Stomach smooth muscle (tissue), 2 donors: ENCODE data around the gene AP1M1.
"Not testable (repeated sequence)": the region's sequence is repeated elsewhere in the genome, so short reads cannot be mapped to it uniquely, and the experiment has no call there.

Source experiments
- H3K27ac ChIP-seq: one replicate; pipeline ENCODE4 v1.7.0; 2013; ENCODE audit warnings: mild to moderate bottlenecking, low read length, inconsistent platforms
- H3K27me3 ChIP-seq, 2 donors: one replicate each; pipeline ENCODE4 v1.7.0; 2013; ENCODE audit warnings: low read length in 2 of 2; ENCODE audit not compliant: insufficient read depth in 2 of 2, control insufficient read depth in 1 of 2
- H3K36me3 ChIP-seq, 2 donors: one replicate each; pipeline ENCODE4 v1.7.0; 2013; ENCODE audit warnings: low read length in 2 of 2; ENCODE audit not compliant: control insufficient read depth in 2 of 2, insufficient read depth in 2 of 2
- H3K4me1 ChIP-seq: one replicate; pipeline ENCODE4 v1.7.0; 2013; ENCODE audit warnings: low read length; ENCODE audit not compliant: control insufficient read depth, insufficient read depth
- H3K4me3 ChIP-seq, 2 donors: one replicate each; pipeline ENCODE4 v1.7.0; 2013; ENCODE audit warnings: low read length in 2 of 2
- H3K9ac ChIP-seq, 2 donors: one replicate each; pipeline ENCODE4 v1.7.0; 2013; ENCODE audit warnings: low read length in 2 of 2, mild to moderate bottlenecking in 1 of 2
- H3K9me3 ChIP-seq, 2 donors: one replicate each; pipeline ENCODE4 v1.7.0; 2013; ENCODE audit warnings: low read length in 2 of 2; ENCODE audit not compliant: control insufficient read depth in 2 of 2
- donor health status: healthy.
- donor health status: Pancreatic carcinoma.

The AP1M1 gene

DNA sequence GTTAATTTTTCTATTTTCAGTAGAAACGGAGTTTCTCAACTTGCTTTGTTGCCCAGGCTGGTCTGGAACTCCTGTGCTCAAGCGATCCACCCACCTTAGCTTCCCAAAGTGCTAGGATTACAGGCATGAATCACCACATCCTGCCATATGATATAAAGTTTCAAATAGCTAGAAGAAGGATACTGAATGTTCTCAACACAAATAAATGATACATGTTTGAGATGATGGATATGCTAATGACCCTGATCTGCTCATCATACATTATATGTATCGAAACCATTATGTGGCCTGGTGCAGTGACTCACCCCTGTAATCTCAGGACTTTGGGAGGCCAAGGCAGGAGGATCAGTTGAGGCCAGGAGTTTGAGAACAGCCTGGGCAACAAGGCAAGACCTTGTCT is 35.9 kb upstream of the AP1M1 start:
- Histone ChIP-seq H3K4me1 (no peaks in the 10 kb centered on the region), H3K27ac (no peak overlapping the region)

DNA sequence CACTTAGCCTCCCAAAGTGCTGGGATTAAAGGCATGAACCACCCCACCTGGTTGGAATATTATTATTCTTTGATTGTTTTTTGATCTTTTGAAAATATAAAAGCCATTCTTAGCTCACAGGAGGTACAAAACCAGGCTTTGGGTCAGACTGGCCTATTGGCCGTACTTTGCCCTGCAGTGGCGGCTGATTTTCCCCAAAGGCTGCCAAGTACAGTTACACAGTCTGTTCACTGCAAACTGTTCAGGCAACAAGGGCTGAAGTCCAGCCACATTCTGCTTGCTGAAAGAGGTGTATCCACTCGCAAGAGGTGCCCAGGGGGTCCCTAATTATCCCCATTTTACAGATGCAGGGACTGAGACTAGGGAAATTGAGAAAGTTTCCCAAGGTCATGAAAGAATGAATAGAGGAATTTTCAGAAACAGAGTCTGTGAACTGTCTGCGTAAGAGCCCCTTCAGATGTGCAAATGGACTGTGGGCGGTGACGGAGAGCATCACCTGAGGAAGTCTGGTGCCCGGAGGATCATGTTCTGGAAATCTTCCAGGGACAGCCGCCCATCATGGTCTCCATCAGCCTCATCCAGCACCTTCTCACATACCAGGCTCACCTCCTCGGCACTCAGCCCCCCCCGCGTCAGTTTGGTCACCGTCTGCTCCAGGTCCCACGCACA is 33.4 kb upstream of the AP1M1 start:
- Histone ChIP-seq H3K4me3 (no peak overlapping the region), H3K36me3 (no peaks in the 10 kb centered on the region), H3K27me3 (no peaks in the 10 kb centered on the region), H3K27ac (no peak overlapping the region), H3K4me1 (no peaks in the 10 kb centered on the region), H3K9ac (no peak overlapping the region), H3K9me3 (no peaks in the 10 kb centered on the region)

More for the DNA sequence above, 35.9 kb upstream of the AP1M1 start:
- Histone ChIP-seq H3K9ac (no peak overlapping the region), H3K9me3 (no peaks in the 10 kb centered on the region), H3K27me3 (no peaks in the 10 kb centered on the region), H3K4me3 (no peak overlapping the region), H3K36me3 (no peaks in the 10 kb centered on the region)

DNA sequence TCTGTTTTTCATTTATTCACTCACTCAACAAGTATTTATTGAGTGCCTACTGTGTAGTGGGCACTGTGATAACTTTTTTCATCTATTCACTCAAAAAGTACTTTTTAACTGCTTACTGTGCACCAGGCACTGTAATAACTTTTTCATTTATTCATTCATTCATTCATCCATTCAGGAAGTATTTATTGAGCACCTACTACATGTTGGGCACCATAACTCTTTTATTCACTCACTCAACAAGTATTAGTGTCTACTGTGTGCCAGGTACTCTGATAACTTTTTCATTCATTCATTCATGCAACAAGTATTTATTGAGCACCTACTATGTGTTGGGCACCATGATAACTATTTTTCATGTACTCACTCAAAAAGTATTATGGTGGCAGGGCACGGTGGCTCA is 31.3 kb upstream of the AP1M1 start:
- Histone ChIP-seq H3K9me3 (no peaks in the 10 kb centered on the region), H3K36me3 (no peaks in the 10 kb centered on the region), H3K27me3 (no peaks in the 10 kb centered on the region), H3K27ac (no peak overlapping the region), H3K4me1 (no peaks in the 10 kb centered on the region), H3K4me3 (no peak overlapping the region), H3K9ac (no peak overlapping the region)

DNA sequence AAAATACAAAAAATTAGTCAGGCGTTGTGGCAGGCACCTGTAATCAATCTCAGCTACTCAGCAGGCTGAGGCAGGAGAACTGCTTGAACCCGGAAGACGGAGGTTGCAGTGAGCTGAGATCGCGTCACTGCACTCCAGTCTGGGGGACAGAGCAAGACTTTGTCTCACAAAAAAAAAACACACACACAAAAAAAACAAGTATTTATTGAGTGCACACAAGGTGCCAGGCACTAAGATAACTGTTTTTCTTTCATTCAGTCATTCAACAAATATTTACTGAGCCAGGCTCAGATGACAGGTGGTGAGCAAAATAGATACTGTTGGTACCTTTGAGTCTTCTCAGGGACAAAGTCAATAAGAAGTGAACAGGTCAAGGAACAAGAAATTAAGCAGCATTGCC is 30.7 kb upstream of the AP1M1 start:
- no peaks in the 10 kb centered on the region for H3K36me3 ChIP-seq
- H3K9me3 ChIP-seq = no peaks in the 10 kb centered on the region
- no peak overlapping the region for H3K4me3 ChIP-seq
- no peak overlapping the region for H3K9ac ChIP-seq
- no peak overlapping the region for H3K27ac ChIP-seq
- no peaks in the 10 kb centered on the region for H3K4me1 ChIP-seq
- H3K27me3 ChIP-seq = no peaks in the 10 kb centered on the region

DNA sequence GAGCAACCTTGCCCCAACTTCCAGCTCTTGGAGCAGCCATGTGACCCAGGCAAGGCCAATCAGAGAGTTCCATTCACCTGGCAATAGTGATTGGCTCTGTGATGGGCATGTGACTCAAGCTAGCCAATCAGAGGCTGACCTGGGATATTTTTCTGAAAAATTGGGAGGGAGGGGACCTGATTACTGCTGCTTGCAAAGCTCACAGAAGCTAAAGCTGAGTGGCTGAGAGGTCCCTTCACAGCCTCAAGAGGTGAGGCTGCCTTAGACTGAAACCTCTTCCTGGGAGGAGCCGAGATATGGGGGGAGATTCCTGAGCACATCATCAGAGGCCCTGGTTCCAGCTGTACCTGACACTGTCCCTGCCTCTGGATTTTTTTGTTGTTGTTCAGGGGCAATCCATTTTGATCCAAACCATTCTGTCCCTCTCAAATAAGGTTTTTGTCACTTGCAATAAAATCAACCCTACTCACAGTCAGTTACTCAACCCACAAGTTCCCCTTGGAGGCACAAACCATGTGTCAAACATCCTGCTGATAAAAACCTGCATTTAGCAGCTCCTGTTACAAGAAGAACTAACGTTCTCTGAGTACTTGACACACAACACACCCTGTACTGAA is 29.1 kb upstream of the AP1M1 start:
- no peaks in the 10 kb centered on the region for H3K36me3 ChIP-seq
- H3K27me3 ChIP-seq = no peaks in the 10 kb centered on the region
- no peaks in the 10 kb centered on the region for H3K9me3 ChIP-seq
- no peaks in the 10 kb centered on the region for H3K4me1 ChIP-seq
- H3K4me3 ChIP-seq = no peak overlapping the region
- no peak overlapping the region for H3K9ac ChIP-seq
- H3K27ac ChIP-seq = no peak overlapping the region

DNA sequence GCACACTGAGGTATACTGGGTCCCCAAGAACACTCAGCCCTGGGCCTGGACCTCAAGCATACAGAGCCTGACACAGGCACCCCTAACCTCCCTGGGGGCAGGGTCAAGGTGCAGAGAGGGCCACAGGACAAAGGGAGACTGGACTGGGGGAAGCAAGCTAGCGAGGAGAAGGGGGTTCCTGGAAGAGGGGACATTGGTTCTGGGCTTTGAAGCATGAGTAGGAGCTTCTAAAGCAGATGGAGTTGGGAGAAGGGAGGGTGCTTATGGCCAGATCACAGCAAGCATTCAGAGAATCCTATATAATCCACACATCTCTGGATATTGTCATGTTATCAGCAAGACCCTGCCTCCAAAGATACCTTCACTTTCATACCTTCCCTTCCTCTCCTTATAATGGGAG is 27.6 kb upstream of the AP1M1 start:
- no peak overlapping the region for H3K9ac ChIP-seq

DNA sequence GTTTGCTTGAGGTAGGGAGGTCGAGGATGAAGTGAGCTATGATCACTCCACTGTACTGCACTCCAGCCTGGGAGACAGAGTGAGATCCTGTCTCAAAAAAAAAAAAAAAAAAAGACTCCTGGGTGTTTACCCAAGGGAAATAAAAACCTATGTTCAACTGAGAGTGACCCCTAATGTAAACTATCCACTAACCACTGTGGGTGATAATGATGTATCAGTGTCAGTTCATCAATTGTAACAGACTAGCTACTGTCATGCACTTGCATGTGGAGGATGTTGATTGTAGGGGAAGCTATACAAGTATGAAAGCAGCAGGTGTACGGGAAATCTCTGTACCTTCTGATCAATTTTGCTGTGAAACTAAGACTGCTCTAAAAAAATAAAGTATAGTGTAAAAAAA is 21.8 kb upstream of the AP1M1 start:
- Histone ChIP-seq H3K4me3 (no peak overlapping the region), H3K27ac (no peak overlapping the region), H3K4me1 (no peaks in the 10 kb centered on the region), H3K36me3 (no peaks in the 10 kb centered on the region), H3K9ac (no peak overlapping the region), H3K9me3 (no peaks in the 10 kb centered on the region), H3K27me3 (no peaks in the 10 kb centered on the region)

More for the DNA sequence above, 27.6 kb upstream of the AP1M1 start:
- Histone ChIP-seq H3K9me3 (no peaks in the 10 kb centered on the region), H3K27me3 (no peaks in the 10 kb centered on the region), H3K27ac (no peak overlapping the region), H3K36me3 (no peaks in the 10 kb centered on the region), H3K4me1 (no peaks in the 10 kb centered on the region), H3K4me3 (no peak overlapping the region)

DNA sequence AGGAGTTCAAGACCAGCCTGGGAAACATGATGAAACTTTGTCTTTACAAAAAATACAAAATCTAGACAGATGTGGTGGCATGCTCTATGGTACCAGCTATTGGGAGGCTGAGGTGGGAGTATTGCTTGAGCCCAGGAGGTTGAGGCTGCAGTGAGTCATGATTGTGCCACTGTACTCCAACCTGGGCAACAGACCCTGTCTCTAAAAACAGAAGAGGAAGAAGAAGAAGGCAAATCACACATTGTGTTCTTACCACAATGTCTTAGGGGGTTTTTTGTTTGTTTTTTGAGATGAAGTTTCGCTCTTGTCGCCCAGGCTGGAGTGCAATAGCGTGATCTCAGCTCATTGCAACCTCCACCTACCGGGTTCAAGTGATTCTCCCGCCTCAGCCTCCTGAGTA is 18.8 kb upstream of the AP1M1 start:
- not testable (repeated sequence) for H3K4me1 ChIP-seq, H3K36me3 ChIP-seq, H3K27ac ChIP-seq, H3K4me3 ChIP-seq, H3K9me3 ChIP-seq, H3K27me3 ChIP-seq, H3K9ac ChIP-seq

DNA sequence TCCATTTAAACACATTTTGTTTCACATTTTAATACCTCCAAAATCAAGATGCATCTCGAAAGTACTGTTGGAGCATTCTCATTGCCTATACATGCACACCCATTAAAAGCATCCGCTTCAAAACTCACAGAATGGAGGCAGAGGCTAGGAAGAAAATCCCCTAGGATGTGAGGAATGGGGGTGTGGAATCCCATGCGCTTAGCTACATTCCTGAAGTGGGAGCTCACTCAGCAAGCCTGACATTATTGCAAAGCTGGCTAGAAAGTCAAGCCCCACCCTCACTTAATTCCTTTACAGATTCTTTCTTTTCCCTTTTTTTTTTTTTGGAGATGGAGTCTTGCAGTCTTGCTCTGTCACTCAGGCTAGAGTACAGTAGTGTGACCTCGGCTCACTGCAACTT is 17.1 kb upstream of the AP1M1 start:
- no peak overlapping the region for H3K27ac ChIP-seq
- no peak overlapping the region for H3K9ac ChIP-seq
- H3K4me3 ChIP-seq = no peak overlapping the region
- no peaks in the 10 kb centered on the region for H3K27me3 ChIP-seq
- H3K4me1 ChIP-seq = peaks cover 8% of the 10 kb centered on the region
- H3K36me3 ChIP-seq = no peaks in the 10 kb centered on the region
- H3K9me3 ChIP-seq = no peaks in the 10 kb centered on the region

DNA sequence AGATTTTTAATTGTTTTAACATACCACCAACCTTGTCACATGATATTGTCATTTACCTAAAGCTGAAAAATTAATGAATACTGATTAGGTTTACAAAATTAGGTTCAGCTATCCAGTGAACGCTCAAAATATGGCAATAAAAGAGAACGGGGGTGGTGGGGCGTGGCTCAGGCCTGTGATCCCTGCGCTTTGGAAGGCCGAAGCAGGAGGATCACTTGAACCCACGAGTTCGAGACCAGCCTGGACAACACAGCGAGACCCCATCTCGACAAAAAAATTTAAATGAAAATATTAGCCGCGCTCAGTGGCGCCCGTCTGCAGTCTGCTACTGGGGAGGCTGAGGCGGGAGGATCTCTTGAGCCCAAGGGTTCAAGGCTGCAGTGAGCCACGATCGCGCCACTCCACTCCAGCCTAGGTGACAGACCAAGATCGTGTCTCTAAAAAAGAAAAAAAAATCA is 13.0 kb upstream of the AP1M1 start:
- H3K4me3 ChIP-seq = peak overlapping the region; percentile 82 to 97
- peaks cover 7 to 9% of the 10 kb centered on the region in 2 donors for H3K36me3 ChIP-seq
- peaks cover 24% of the 10 kb centered on the region for H3K4me1 ChIP-seq
- no peaks in the 10 kb centered on the region for H3K27me3 ChIP-seq
- H3K27ac ChIP-seq = peak overlapping the region; percentile 86
- peak overlapping the region; percentile 29 to 57 for H3K9ac ChIP-seq
- no peaks in the 10 kb centered on the region for H3K9me3 ChIP-seq

DNA sequence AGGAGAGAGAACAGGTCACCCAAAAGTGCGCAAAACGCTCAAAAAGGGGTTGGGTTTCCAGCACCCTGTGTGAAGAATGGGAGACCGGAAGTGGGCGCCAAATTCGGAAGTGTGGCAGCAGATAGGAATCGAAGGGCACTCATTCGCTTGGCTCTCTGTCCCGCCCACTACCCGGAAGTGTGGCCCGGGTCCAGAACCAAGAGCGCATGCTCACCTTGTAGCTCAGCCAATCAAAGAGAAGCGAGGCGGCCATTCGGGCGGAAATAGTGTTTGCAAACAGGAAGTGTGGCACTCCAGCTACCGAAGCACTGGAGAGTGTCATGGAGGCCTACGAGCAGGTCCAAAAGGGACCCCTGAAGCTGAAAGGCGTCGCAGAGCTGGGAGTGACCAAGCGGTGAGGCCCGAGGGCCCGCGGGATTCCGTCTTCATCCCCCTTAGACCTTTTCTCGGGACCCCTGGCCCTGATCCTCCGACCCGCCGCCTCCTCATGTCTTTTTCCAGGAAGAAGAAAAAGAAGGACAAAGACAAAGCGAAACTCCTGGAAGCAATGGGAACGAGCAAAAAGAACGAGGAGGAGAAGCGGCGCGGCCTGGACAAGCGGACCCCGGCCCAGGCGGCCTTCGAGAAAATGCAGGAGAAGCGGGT is 12.5 kb upstream of the AP1M1 start, which contains the start of gene FAM32A:
FAM32A (plus strand) TSS at position 288 of the 645 bp plus-strand sequence; CDS start at position 321, 33 bp downstream.
- peaks cover 24% of the 10 kb centered on the region for H3K4me1 ChIP-seq
- H3K27ac ChIP-seq = peak within 1 kb of the TSS; percentile 86
- H3K27me3 ChIP-seq = no peaks in the 10 kb centered on the region
- H3K9me3 ChIP-seq = no peaks in the 10 kb centered on the region
- peak within 1 kb of the TSS; percentile 93 to 96 for H3K9ac ChIP-seq
- peaks cover 13 to 14% of the 10 kb centered on the region in 2 donors for H3K36me3 ChIP-seq
- peak within 1 kb of the TSS; percentile 96 to 97 for H3K4me3 ChIP-seq
